Keratinocyte (primary cell): ENCODE results near the gene G2E3. TPM values are rescaled to one million over a fixed set of nuclear protein-coding genes. Genes with fewer than 3 reads are reported as not detected.

ENCODE experiments used
- DNase-seq: peaks from one replicate; pipeline ENCODE4 v3.0.0-alpha.2; 2011; ENCODE audit warnings: low read depth, missing footprints, low spot score
- FAIRE-seq: peaks from 2 replicates; lab custom pipeline; 2011; peaks lifted over from hg19 to GRCh38; lab: Jason Lieb, UNC
- H2AFZ ChIP-seq: 2 replicates; pipeline ENCODE4 v1.6.0; 2012; ENCODE audit warnings: low read length, control low read depth, inconsistent platforms; ENCODE audit not compliant: control insufficient read depth
- H3K27ac ChIP-seq: 2 replicates; pipeline ENCODE4 v1.5.1; 2011; ENCODE audit warnings: low read length; ENCODE audit not compliant: control insufficient read depth, insufficient read depth
- H3K27me3 ChIP-seq: 3 replicates; pipeline ENCODE4 v1.6.0; 2011; ENCODE audit warnings: low read length; ENCODE audit not compliant: control insufficient read depth, insufficient read depth; ENCODE audit errors: extremely low read depth
- H3K36me3 ChIP-seq, 2 experiments: 2 replicates in 1 of 2; 3 replicates in 1 of 2; pipeline ENCODE4 v1.5.1; 2011; ENCODE audit warnings: low read length in 2 of 2, mild to moderate bottlenecking in 1 of 2; ENCODE audit not compliant: control insufficient read depth in 2 of 2, insufficient read depth in 2 of 2; ENCODE audit errors: extremely low read depth in 1 of 2
- H3K4me1 ChIP-seq: 3 replicates; pipeline ENCODE4 v1.5.1; 2011; ENCODE audit warnings: low read length; ENCODE audit not compliant: control insufficient read depth, insufficient read depth; ENCODE audit errors: extremely low read depth
- H3K4me2 ChIP-seq: 3 replicates; pipeline ENCODE4 v1.6.0; 2011; ENCODE audit warnings: low read depth, low read length; ENCODE audit not compliant: control insufficient read depth, insufficient read depth; ENCODE audit errors: extremely low read depth
- H3K4me3 ChIP-seq, 3 experiments: fragments of 200-600 bp in 1 of 3; sonication (generic) in 1 of 3; 2 replicates in 2 of 3; 3 replicates in 1 of 3; pipeline ENCODE4 v1.5.1; 2011 to 2016; ENCODE audit warnings: low read length in 3 of 3, mild to moderate bottlenecking in 3 of 3, control low read depth in 2 of 3, inconsistent platforms in 1 of 3, low read depth in 1 of 3, mixed read lengths in 1 of 3, mixed run types in 1 of 3, moderate library complexity in 1 of 3; ENCODE audit not compliant: control insufficient read depth in 2 of 3, insufficient read depth in 2 of 3; ENCODE audit errors: extremely low read depth in 1 of 3
- H3K79me2 ChIP-seq: 2 replicates; pipeline ENCODE4 v1.6.0; 2012; ENCODE audit warnings: low read length; ENCODE audit not compliant: control insufficient read depth, insufficient read depth
- H3K9ac ChIP-seq: 3 replicates; pipeline ENCODE4 v1.6.0; 2011; ENCODE audit warnings: low read length; ENCODE audit not compliant: control insufficient read depth, insufficient read depth; ENCODE audit errors: extremely low read depth
- H3K9me1 ChIP-seq: 3 replicates; pipeline ENCODE4 v1.6.0; 2011; ENCODE audit warnings: low read length; ENCODE audit not compliant: control insufficient read depth, insufficient read depth; ENCODE audit errors: extremely low read depth
- H3K9me3 ChIP-seq: 2 replicates; pipeline ENCODE4 v1.5.1; 2012; ENCODE audit warnings: low read depth, low read length; ENCODE audit not compliant: control insufficient read depth
- H4K20me1 ChIP-seq: 3 replicates; pipeline ENCODE4 v1.6.0; 2011; ENCODE audit warnings: low read length; ENCODE audit not compliant: control insufficient read depth, insufficient read depth; ENCODE audit errors: extremely low read depth
- EZH2 ChIP-seq: IDR thresholded peaks from one replicate; pipeline ENCODE4 v1.6.1; 2012; ENCODE audit warnings: inconsistent platforms, mild to moderate bottlenecking, low read length, moderate library complexity
- dilution Hi-C: fragments of 300-500 bp; cut with MboI; formaldehyde crosslinking; loops from one replicate; pipeline ENCODE4 v1.7.0; 2020; ENCODE audit warnings: low sequenced_read_pairs; ENCODE audit not compliant: extremely low pct_ligation_motif_present
- polyA plus RNA-seq, 5 experiments: library from polyadenylated mRNA; depleted of rRNA in 3 of 5; stranded (reverse) in 3 of 5; stranded (forward) in 1 of 5; unstranded in 1 of 5; fragments of >200 nt; gene quantifications; 1 replicate in 1 of 5; 2 replicates in 3 of 5; 3 replicates in 1 of 5; pipeline versions ENCODE4 v1.2.1 to v1.2.3, GENCODE V29; 2011 to 2012; ENCODE audit warnings: missing spikeins in 2 of 5, low read depth in 1 of 5, low replicate concordance in 1 of 5
- TF ChIP-seq, protein P1 (sequence below), 3 experiments: IDR thresholded peaks in 1 of 3; conservative IDR thresholded peaks in 1 of 3; optimal IDR thresholded peaks in 1 of 3; 2 replicates in 2 of 3; 3 replicates in 1 of 3; pipeline versions ENCODE3 to v1.5.1; 2011; ENCODE audit warnings: low read length in 3 of 3, mild to moderate bottlenecking in 3 of 3, moderate library complexity in 2 of 3, control low read depth in 1 of 3, inconsistent platforms in 1 of 3; ENCODE audit not compliant: insufficient read depth in 2 of 3; ENCODE audit errors: extremely low read depth in 1 of 3

Gene G2E3
- polyA plus RNA-seq, 1 donor (not counting 4 experiments of a cell fraction or from before 2014, with no cell fraction given) = 24.3 TPM

GRCh38 chr14:30614155-30614554 lies 55.2 kb downstream of the G2E3 start:
- Histone ChIP-seq H3K9ac (no peak overlapping the region), H2AFZ (no peak overlapping the region), H3K9me3 (no peaks in the 10 kb centered on the region), H3K27me3 (no peaks in the 10 kb centered on the region), H3K4me2 (no peak overlapping the region), H3K4me1 (peaks cover 17% of the 10 kb centered on the region), H4K20me1 (no peaks in the 10 kb centered on the region), H3K79me2 (no peaks in the 10 kb centered on the region), H3K9me1 (no peaks in the 10 kb centered on the region), H3K36me3 (peaks cover 2 to 3% of the 10 kb centered on the region in 2 experiments), H3K27ac (no peak overlapping the region), H3K4me3 (no peak overlapping the region)
- FAIRE-seq = no peak
- TF ChIP-seq, protein P1, sequence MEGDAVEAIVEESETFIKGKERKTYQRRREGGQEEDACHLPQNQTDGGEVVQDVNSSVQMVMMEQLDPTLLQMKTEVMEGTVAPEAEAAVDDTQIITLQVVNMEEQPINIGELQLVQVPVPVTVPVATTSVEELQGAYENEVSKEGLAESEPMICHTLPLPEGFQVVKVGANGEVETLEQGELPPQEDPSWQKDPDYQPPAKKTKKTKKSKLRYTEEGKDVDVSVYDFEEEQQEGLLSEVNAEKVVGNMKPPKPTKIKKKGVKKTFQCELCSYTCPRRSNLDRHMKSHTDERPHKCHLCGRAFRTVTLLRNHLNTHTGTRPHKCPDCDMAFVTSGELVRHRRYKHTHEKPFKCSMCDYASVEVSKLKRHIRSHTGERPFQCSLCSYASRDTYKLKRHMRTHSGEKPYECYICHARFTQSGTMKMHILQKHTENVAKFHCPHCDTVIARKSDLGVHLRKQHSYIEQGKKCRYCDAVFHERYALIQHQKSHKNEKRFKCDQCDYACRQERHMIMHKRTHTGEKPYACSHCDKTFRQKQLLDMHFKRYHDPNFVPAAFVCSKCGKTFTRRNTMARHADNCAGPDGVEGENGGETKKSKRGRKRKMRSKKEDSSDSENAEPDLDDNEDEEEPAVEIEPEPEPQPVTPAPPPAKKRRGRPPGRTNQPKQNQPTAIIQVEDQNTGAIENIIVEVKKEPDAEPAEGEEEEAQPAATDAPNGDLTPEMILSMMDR (optimal IDR thresholded peaks at IDR 0.05 in 1 of 3, IDR thresholded peaks at IDR 0.05 in 1 of 3, conservative IDR thresholded peaks at IDR 0.05 in 1 of 3; ENCODE audit: extremely low read depth in 1 of 3, insufficient read depth in 2 of 3, low read length in 3 of 3) = no peak
- no peak for TF ChIP-seq EZH2
- dilution Hi-C loops = no loop called here
- DNase-seq = no peak

- Histone ChIP-seq H3K79me2 (peaks cover 30% of the 10 kb centered on the region), H3K27me3 (no peaks in the 10 kb centered on the region), H3K9ac (no peak overlapping the region), H3K27ac (no peak overlapping the region), H2AFZ (no peak overlapping the region), H3K4me2 (no peak overlapping the region), H3K36me3 (no peaks in the 10 kb centered on the region), H4K20me1 (no peaks in the 10 kb centered on the region), H3K9me1 (no peaks in the 10 kb centered on the region), H3K9me3 (no peaks in the 10 kb centered on the region), H3K4me3 (no peak overlapping the region), H3K4me1 (peaks cover 12% of the 10 kb centered on the region)
- dilution Hi-C loops = no loop called here
- TF ChIP-seq, protein P1 (optimal IDR thresholded peaks at IDR 0.05 in 1 of 3, IDR thresholded peaks at IDR 0.05 in 1 of 3, conservative IDR thresholded peaks at IDR 0.05 in 1 of 3; ENCODE audit: extremely low read depth in 1 of 3, insufficient read depth in 2 of 3, low read length in 3 of 3) = no peak
- no peak for TF ChIP-seq EZH2
- FAIRE-seq = no peak
- no peak for DNase-seq
Measured at GRCh38 chr14:30620178-30620577, 61.2 kb downstream of the G2E3 start.
